Measurements from ENCODE around the gene PITPNC1. TPM values are rescaled to one million over a fixed set of nuclear protein-coding genes. Genes with fewer than 3 reads are reported as not detected.

Gene PITPNC1
- total RNA-seq, 1 donor from 2014 or later: 40.3 TPM

- H3K4me1 Mint-ChIP-seq (ENCODE audit: low read depth, unreplicated experiment): peaks cover 7% of the 10 kb centered on the region
- DNase-seq: no peak
- H3K27me3 Mint-ChIP-seq (ENCODE audit: unreplicated experiment): no peaks in the 10 kb centered on the region
- no peak overlapping the region for H3K4me3 Mint-ChIP-seq (ENCODE audit: unreplicated experiment)
- no peak for TF ChIP-seq CTCF (IDR thresholded peaks at IDR 0.05; ENCODE audit: partially characterized antibody, unreplicated experiment)
- H3K9me3 Mint-ChIP-seq (ENCODE audit: unreplicated experiment): peaks cover 7% of the 10 kb centered on the region
- no peaks in the 10 kb centered on the region for H3K36me3 Mint-ChIP-seq (ENCODE audit: unreplicated experiment)
- no peak overlapping the region for H3K27ac Mint-ChIP-seq (ENCODE audit: unreplicated experiment)
Observed at GRCh38 chr17:67672592-67673335, 295.7 kb downstream of the PITPNC1 start.

GRCh38 chr17:67675481-67675880, 298.4 kb downstream of the PITPNC1 start:
- no peak for DNase-seq
- Mint-ChIP-seq H3K27me3 (ENCODE audit: unreplicated experiment) (no peaks in the 10 kb centered on the region), H3K27ac (ENCODE audit: unreplicated experiment) (no peak overlapping the region), H3K4me3 (ENCODE audit: unreplicated experiment) (no peak overlapping the region), H3K4me1 (ENCODE audit: low read depth, unreplicated experiment) (peaks cover 9% of the 10 kb centered on the region), H3K36me3 (ENCODE audit: unreplicated experiment) (no peaks in the 10 kb centered on the region), H3K9me3 (ENCODE audit: unreplicated experiment) (peaks cover 1% of the 10 kb centered on the region)
- TF ChIP-seq CTCF (IDR thresholded peaks at IDR 0.05; ENCODE audit: partially characterized antibody, unreplicated experiment): no peak

- H3K36me3 Mint-ChIP-seq (ENCODE audit: unreplicated experiment): no peaks in the 10 kb centered on the region
- H3K9me3 Mint-ChIP-seq (ENCODE audit: unreplicated experiment): peaks cover 1% of the 10 kb centered on the region
- H3K4me1 Mint-ChIP-seq (ENCODE audit: low read depth, unreplicated experiment): peaks cover 9% of the 10 kb centered on the region
- no peak for DNase-seq
- no peaks in the 10 kb centered on the region for H3K27me3 Mint-ChIP-seq (ENCODE audit: unreplicated experiment)
- no peak for TF ChIP-seq CTCF (IDR thresholded peaks at IDR 0.05; ENCODE audit: partially characterized antibody, unreplicated experiment)
- no peak overlapping the region for H3K4me3 Mint-ChIP-seq (ENCODE audit: unreplicated experiment)
- H3K27ac Mint-ChIP-seq (ENCODE audit: unreplicated experiment): no peak overlapping the region
Observed at GRCh38 chr17:67676305-67676704, 299.2 kb downstream of the PITPNC1 start.

GRCh38 chr17:67678414-67678813, 301.3 kb downstream of the PITPNC1 start:
- Mint-ChIP-seq H3K27ac (ENCODE audit: unreplicated experiment) (no peak overlapping the region), H3K9me3 (ENCODE audit: unreplicated experiment) (peaks cover under 1% of the 10 kb centered on the region), H3K36me3 (ENCODE audit: unreplicated experiment) (no peaks in the 10 kb centered on the region), H3K27me3 (ENCODE audit: unreplicated experiment) (peaks cover 3% of the 10 kb centered on the region), H3K4me3 (ENCODE audit: unreplicated experiment) (no peak overlapping the region), H3K4me1 (ENCODE audit: low read depth, unreplicated experiment) (peaks cover 12% of the 10 kb centered on the region)
- no peak for DNase-seq
- no peak for TF ChIP-seq CTCF (IDR thresholded peaks at IDR 0.05; ENCODE audit: partially characterized antibody, unreplicated experiment)

- Mint-ChIP-seq H3K9me3 (ENCODE audit: unreplicated experiment) (no peaks in the 10 kb centered on the region), H3K36me3 (ENCODE audit: unreplicated experiment) (no peaks in the 10 kb centered on the region), H3K4me3 (ENCODE audit: unreplicated experiment) (no peak overlapping the region), H3K4me1 (ENCODE audit: low read depth, unreplicated experiment) (peaks cover 12% of the 10 kb centered on the region), H3K27me3 (ENCODE audit: unreplicated experiment) (peaks cover 3% of the 10 kb centered on the region), H3K27ac (ENCODE audit: unreplicated experiment) (no peak overlapping the region)
- TF ChIP-seq CTCF (IDR thresholded peaks at IDR 0.05; ENCODE audit: partially characterized antibody, unreplicated experiment): no peak
- no peak for DNase-seq
Observed at GRCh38 chr17:67679225-67679624, 302.1 kb downstream of the PITPNC1 start.
